ENCODE data around the gene MEDAG. TPM values are rescaled to one million over a fixed set of nuclear protein-coding genes. Genes with fewer than 3 reads are reported as not detected.

The MEDAG gene
- total RNA-seq, result 4.2 TPM
- long read RNA-seq, transcript MEDAG-201 (5 exons, 2,374 nt), result major isoform, 15 of 16 reads
- long read RNA-seq, partial matches to known transcripts, result 0 of 16 reads
- long read RNA-seq, other reads (novel, unspliced or antisense), result 1 of 16 reads

GRCh38 chr13:30905932-30906383, at the start of gene MEDAG:
TSS of gene MEDAG (plus strand) at chr13:30906271. CDS start at chr13:30906516, 245 bp downstream.
- DNase-seq (peak; percentile 89), ATAC-seq (peak; percentile 82)
- intact Hi-C loops (cut with micrococcal nuclease), result no loop called here

GRCh38 chr13:30857018-30857417, 49.1 kb upstream of the MEDAG start:
- ATAC-seq (no peak), DNase-seq (no peak)
- intact Hi-C loops (cut with micrococcal nuclease), result no loop called here

GRCh38 chr13:30857636-30858035, 48.4 kb upstream of the MEDAG start:
- ATAC-seq (no peak), DNase-seq (no peak)
- intact Hi-C loops (cut with micrococcal nuclease), result no loop called here

GRCh38 chr13:30859326-30859725, 46.7 kb upstream of the MEDAG start:
- no peak for DNase-seq
- no peak for ATAC-seq
- intact Hi-C loops (cut with micrococcal nuclease), result no loop called here

GRCh38 chr13:30861163-30861562, 44.9 kb upstream of the MEDAG start:
- ATAC-seq, result no peak

GRCh38 chr13:30861836-30862467, 44.1 kb upstream of the MEDAG start:
- intact Hi-C loops (cut with micrococcal nuclease), result loop anchor here (10.0 kb wide), 1 partner anchor 187 kb away; no protein-coding TSS in a partner anchor
- no peak for ATAC-seq
- DNase-seq, result no peak

More at GRCh38 chr13:30861163-30861562, 44.9 kb upstream of the MEDAG start:
- DNase-seq, result no peak
- intact Hi-C loops (cut with micrococcal nuclease), result loop anchor here (10.0 kb wide), 1 partner anchor 186 kb away; no protein-coding TSS in a partner anchor

GRCh38 chr13:30862707-30863106, 43.4 kb upstream of the MEDAG start:
- intact Hi-C loops (cut with micrococcal nuclease), result loop anchor here (10.0 kb wide), 1 partner anchor 188 kb away; no protein-coding TSS in a partner anchor
- DNase-seq (peak; percentile 77), ATAC-seq (peak; percentile 46)

- intact Hi-C loops (cut with micrococcal nuclease), result loop anchor here (10.0 kb wide), 1 partner anchor 188 kb away; no protein-coding TSS in a partner anchor
- DNase-seq, result no peak
- no peak for ATAC-seq
Measured at GRCh38 chr13:30863231-30863630, 42.8 kb upstream of the MEDAG start.

- intact Hi-C loops (cut with micrococcal nuclease), result loop anchor here (10.0 kb wide), 1 partner anchor 189 kb away; no protein-coding TSS in a partner anchor
Measured at GRCh38 chr13:30863796-30864195, 42.3 kb upstream of the MEDAG start.

GRCh38 chr13:30864433-30865122, 41.5 kb upstream of the MEDAG start:
- intact Hi-C loops (cut with micrococcal nuclease), result loop anchor here (10.0 kb wide), 1 partner anchor 190 kb away; no protein-coding TSS in a partner anchor
- DNase-seq, result no peak
- ATAC-seq, result peak; percentile 27

More at GRCh38 chr13:30863796-30864195, 42.3 kb upstream of the MEDAG start:
- no peak for DNase-seq
- no peak for ATAC-seq

GRCh38 chr13:30865123-30866049, 40.7 kb upstream of the MEDAG start:
- intact Hi-C loops (cut with micrococcal nuclease), result loop anchor here (10.0 kb wide), 1 partner anchor 191 kb away; no protein-coding TSS in a partner anchor
- ATAC-seq, result peak; percentile 84

GRCh38 chr13:30866677-30867076, 39.4 kb upstream of the MEDAG start:
- ATAC-seq (no peak), DNase-seq (no peak)
- intact Hi-C loops (cut with micrococcal nuclease), result loop anchor here (10.0 kb wide), 1 partner anchor 192 kb away; no protein-coding TSS in a partner anchor

More at GRCh38 chr13:30865123-30866049, 40.7 kb upstream of the MEDAG start:
- DNase-seq, result peak; percentile 82

GRCh38 chr13:30867089-30867669, 38.9 kb upstream of the MEDAG start:
- no peak for ATAC-seq
- intact Hi-C loops (cut with micrococcal nuclease), result loop anchor here (10.0 kb wide), 1 partner anchor 192 kb away; no protein-coding TSS in a partner anchor
- no peak for DNase-seq

- intact Hi-C loops (cut with micrococcal nuclease), result loop anchor here (10.0 kb wide), 1 partner anchor 194 kb away; no protein-coding TSS in a partner anchor
- ATAC-seq, result peak; percentile 43
Measured at GRCh38 chr13:30868799-30869470, 37.1 kb upstream of the MEDAG start.

GRCh38 chr13:30869491-30869890, 36.6 kb upstream of the MEDAG start:
- ATAC-seq (peak; percentile 46), DNase-seq (peak; percentile 56)
- intact Hi-C loops (cut with micrococcal nuclease), result loop anchor here (10.0 kb wide), 1 partner anchor 195 kb away; no protein-coding TSS in a partner anchor

More at GRCh38 chr13:30868799-30869470, 37.1 kb upstream of the MEDAG start:
- no peak for DNase-seq

GRCh38 chr13:30870049-30870884, 35.8 kb upstream of the MEDAG start:
- intact Hi-C loops (cut with micrococcal nuclease), result no loop called here
- ATAC-seq (peak; percentile 84), DNase-seq (peak; percentile 63)

Data from left ventricle myocardium superior (tissue), 1 donor.